Measurements from ENCODE around the gene CSMD2. TPM values are rescaled to one million over a fixed set of nuclear protein-coding genes. Genes with fewer than 3 reads are reported as not detected.

Gene CSMD2
- total and polyA plus RNA-seq, 2 of the 8 experiments (the other 6 are each of a cell fraction or from before 2014, with no cell fraction given): 7.0 to 14.7 TPM

DNA sequence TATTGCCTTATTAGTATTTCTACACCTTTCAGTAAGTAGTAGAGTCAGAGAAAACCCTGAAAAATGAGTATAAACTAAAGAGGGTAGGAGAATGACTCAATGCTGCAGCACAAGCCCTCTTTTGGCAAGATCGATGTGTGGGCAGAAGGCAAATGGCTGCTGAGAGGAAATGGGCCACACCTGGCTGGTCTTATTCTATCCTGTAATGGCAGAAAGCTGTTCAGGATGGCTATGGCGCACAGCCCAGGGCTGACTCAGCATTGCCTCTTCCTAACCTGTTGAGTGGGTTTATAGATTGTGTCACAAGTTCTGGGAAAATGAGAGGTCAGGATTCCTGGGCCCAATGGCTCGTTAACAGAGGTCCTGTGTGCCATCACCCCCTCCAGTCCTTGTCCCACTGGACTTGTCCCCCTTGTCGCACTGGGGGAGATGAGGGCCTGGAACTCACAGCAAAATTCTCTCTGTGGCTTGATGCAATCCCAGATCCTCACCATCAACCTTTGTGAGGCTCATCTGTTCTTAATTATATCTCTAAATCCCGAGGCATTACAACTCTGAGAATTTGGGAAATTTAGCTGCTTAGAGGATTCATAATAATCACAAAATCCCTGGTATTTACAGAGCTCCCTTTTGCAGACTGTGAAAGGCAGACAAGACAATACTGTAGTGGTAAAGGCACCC lies 287.9 kb downstream of the CSMD2 start (continued):
- TF ChIP-seq, protein P1, sequence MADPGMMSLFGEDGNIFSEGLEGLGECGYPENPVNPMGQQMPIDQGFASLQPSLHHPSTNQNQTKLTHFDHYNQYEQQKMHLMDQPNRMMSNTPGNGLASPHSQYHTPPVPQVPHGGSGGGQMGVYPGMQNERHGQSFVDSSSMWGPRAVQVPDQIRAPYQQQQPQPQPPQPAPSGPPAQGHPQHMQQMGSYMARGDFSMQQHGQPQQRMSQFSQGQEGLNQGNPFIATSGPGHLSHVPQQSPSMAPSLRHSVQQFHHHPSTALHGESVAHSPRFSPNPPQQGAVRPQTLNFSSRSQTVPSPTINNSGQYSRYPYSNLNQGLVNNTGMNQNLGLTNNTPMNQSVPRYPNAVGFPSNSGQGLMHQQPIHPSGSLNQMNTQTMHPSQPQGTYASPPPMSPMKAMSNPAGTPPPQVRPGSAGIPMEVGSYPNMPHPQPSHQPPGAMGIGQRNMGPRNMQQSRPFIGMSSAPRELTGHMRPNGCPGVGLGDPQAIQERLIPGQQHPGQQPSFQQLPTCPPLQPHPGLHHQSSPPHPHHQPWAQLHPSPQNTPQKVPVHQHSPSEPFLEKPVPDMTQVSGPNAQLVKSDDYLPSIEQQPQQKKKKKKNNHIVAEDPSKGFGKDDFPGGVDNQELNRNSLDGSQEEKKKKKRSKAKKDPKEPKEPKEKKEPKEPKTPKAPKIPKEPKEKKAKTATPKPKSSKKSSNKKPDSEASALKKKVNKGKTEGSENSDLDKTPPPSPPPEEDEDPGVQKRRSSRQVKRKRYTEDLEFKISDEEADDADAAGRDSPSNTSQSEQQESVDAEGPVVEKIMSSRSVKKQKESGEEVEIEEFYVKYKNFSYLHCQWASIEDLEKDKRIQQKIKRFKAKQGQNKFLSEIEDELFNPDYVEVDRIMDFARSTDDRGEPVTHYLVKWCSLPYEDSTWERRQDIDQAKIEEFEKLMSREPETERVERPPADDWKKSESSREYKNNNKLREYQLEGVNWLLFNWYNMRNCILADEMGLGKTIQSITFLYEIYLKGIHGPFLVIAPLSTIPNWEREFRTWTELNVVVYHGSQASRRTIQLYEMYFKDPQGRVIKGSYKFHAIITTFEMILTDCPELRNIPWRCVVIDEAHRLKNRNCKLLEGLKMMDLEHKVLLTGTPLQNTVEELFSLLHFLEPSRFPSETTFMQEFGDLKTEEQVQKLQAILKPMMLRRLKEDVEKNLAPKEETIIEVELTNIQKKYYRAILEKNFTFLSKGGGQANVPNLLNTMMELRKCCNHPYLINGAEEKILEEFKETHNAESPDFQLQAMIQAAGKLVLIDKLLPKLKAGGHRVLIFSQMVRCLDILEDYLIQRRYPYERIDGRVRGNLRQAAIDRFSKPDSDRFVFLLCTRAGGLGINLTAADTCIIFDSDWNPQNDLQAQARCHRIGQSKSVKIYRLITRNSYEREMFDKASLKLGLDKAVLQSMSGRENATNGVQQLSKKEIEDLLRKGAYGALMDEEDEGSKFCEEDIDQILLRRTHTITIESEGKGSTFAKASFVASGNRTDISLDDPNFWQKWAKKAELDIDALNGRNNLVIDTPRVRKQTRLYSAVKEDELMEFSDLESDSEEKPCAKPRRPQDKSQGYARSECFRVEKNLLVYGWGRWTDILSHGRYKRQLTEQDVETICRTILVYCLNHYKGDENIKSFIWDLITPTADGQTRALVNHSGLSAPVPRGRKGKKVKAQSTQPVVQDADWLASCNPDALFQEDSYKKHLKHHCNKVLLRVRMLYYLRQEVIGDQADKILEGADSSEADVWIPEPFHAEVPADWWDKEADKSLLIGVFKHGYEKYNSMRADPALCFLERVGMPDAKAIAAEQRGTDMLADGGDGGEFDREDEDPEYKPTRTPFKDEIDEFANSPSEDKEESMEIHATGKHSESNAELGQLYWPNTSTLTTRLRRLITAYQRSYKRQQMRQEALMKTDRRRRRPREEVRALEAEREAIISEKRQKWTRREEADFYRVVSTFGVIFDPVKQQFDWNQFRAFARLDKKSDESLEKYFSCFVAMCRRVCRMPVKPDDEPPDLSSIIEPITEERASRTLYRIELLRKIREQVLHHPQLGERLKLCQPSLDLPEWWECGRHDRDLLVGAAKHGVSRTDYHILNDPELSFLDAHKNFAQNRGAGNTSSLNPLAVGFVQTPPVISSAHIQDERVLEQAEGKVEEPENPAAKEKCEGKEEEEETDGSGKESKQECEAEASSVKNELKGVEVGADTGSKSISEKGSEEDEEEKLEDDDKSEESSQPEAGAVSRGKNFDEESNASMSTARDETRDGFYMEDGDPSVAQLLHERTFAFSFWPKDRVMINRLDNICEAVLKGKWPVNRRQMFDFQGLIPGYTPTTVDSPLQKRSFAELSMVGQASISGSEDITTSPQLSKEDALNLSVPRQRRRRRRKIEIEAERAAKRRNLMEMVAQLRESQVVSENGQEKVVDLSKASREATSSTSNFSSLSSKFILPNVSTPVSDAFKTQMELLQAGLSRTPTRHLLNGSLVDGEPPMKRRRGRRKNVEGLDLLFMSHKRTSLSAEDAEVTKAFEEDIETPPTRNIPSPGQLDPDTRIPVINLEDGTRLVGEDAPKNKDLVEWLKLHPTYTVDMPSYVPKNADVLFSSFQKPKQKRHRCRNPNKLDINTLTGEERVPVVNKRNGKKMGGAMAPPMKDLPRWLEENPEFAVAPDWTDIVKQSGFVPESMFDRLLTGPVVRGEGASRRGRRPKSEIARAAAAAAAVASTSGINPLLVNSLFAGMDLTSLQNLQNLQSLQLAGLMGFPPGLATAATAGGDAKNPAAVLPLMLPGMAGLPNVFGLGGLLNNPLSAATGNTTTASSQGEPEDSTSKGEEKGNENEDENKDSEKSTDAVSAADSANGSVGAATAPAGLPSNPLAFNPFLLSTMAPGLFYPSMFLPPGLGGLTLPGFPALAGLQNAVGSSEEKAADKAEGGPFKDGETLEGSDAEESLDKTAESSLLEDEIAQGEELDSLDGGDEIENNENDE (IDR thresholded peaks at IDR 0.05; ENCODE audit: insufficient replicate concordance, low read length): no peak
- TF ChIP-seq CHD1 (IDR thresholded peaks at IDR 0.05; ENCODE audit: low read depth, low read length): no peak
- TF ChIP-seq ASH2L (IDR thresholded peaks at IDR 0.05; ENCODE audit: low read length): no peak
- TF ChIP-seq TCF12 (IDR thresholded peaks at IDR 0.05; ENCODE audit: low read depth, low read length): no peak
- TF ChIP-seq CBX5 (IDR thresholded peaks at IDR 0.05; ENCODE audit: low read depth, low read length): no peak
- no peak for TF ChIP-seq SUZ12 (IDR thresholded peaks at IDR 0.05; ENCODE audit: low read length)
- no peak for TF ChIP-seq RNF2 (IDR thresholded peaks at IDR 0.05; ENCODE audit: borderline replicate concordance, low read depth, low read length, missing control alignments, poor library complexity, severe bottlenecking)
- no peak for TF ChIP-seq HDAC6 (IDR thresholded peaks at IDR 0.05; ENCODE audit: low read depth, low read length)
- TF ChIP-seq RAD21 (IDR thresholded peaks at IDR 0.05 in 1 of 2, conservative IDR thresholded peaks at IDR 0.05 in 1 of 2; ENCODE audit: low read depth in 2 of 2, low read length in 2 of 2): no peak
